Tibial artery (tissue), 4 donors: ENCODE data around the gene PITPNM3.

Source experiments
- DNase-seq, 2 donors: peaks; one replicate each; pipeline ENCODE4 v3.0.0-alpha.2; 2019
- H3K27ac ChIP-seq, 2 donors: fragments of 200-600 bp; sonication (generic) in 1 of 2; 1 replicate in 1 of 2; 2 replicates in 1 of 2; pipeline ENCODE4 v1.5.1; 2018 to 2019; ENCODE audit warnings: mild to moderate bottlenecking in 1 of 2
- H3K27me3 ChIP-seq, 2 donors: fragments of 200-600 bp; sonication (generic) in 1 of 2; one replicate each; pipeline versions ENCODE4 v1.5.1 to v1.6.0; 2016 to 2019
- H3K36me3 ChIP-seq, 3 donors: fragments of 200-600 bp; sonication (generic) in 2 of 3; one replicate each; pipeline ENCODE4 v1.5.1; 2016 to 2019; ENCODE audit warnings: mild to moderate bottlenecking in 2 of 3
- H3K4me1 ChIP-seq, 4 donors: fragments of 200-600 bp; sonication (generic) in 2 of 4; 1 replicate in 3 of 4; 2 replicates in 1 of 4; pipeline ENCODE4 v1.5.1; 2016 to 2019
- H3K4me3 ChIP-seq, 2 donors: fragments of 200-600 bp; sonication (generic) in 1 of 2; 1 replicate in 1 of 2; 2 replicates in 1 of 2; pipeline ENCODE4 v1.5.1; 2018 to 2019; ENCODE audit warnings: mild to moderate bottlenecking in 2 of 2
- H3K9me3 ChIP-seq, 3 donors: fragments of 200-600 bp; sonication (generic) in 1 of 3; one replicate each; pipeline ENCODE4 v1.5.1; 2016 to 2019
- CTCF ChIP-seq, 2 experiments: fragments of 200-600 bp in 1 of 2; fragments of 450-650 bp in 1 of 2; IDR thresholded peaks; one replicate each; pipeline ENCODE4 v1.5.1; 2017 to 2019; ENCODE audit warnings: antibody characterized with exemption in 2 of 2, mild to moderate bottlenecking in 1 of 2, moderate library complexity in 1 of 2
- intact Hi-C: fragments of 100-400 bp; cut with DNase I; formaldehyde crosslinking; loops from one replicate; pipeline ENCODE4 v1.15.0; 2023; ENCODE audit warnings: low total_unique reads

PITPNM3 gene

GRCh38 chr17:6437466-6437865 is 118.9 kb downstream of the PITPNM3 start:
- no peak for TF ChIP-seq CTCF (IDR thresholded peaks at IDR 0.05)
- no peak for DNase-seq
- Histone ChIP-seq H3K4me3 (no peak overlapping the region), H3K36me3 (no peaks in the 10 kb centered on the region), H3K4me1 (no peaks in the 10 kb centered on the region), H3K27ac (no peak overlapping the region), H3K27me3 (peaks cover 0 to 59% of the 10 kb centered on the region in 2 donors), H3K9me3 (no peaks in the 10 kb centered on the region)
- intact Hi-C loops, result no loop called here

- no peaks in the 10 kb centered on the region for H3K4me1 ChIP-seq
- H3K36me3 ChIP-seq, result no peaks in the 10 kb centered on the region
- peaks cover 0 to 2% (median 2%) of the 10 kb centered on the region in 3 donors for H3K9me3 ChIP-seq
- no peak overlapping the region for H3K4me3 ChIP-seq
- peaks cover 0 to 51% of the 10 kb centered on the region in 2 donors for H3K27me3 ChIP-seq
- DNase-seq, result peak in 1 of 2 donors; percentile 48
- no peak overlapping the region for H3K27ac ChIP-seq
- intact Hi-C loops, result no loop called here
- peak; percentile 62 to 82 for TF ChIP-seq CTCF (IDR thresholded peaks at IDR 0.05)
These were observed 120.4 kb downstream of the PITPNM3 start for GRCh38 chr17:6435968-6436367.

GRCh38 chr17:6435051-6435450 is 121.3 kb downstream of the PITPNM3 start, which contains the start of gene AIPL1:
TSS of gene AIPL1 (minus strand) at chr17:6435121. CDS start at chr17:6435104, 17 bp downstream.
- Histone ChIP-seq H3K9me3 (peaks cover 0 to 7% (median 5%) of the 10 kb centered on the region in 3 donors), H3K4me1 (no peaks in the 10 kb centered on the region), H3K27ac (no peak within 1 kb of the TSS), H3K27me3 (peaks cover 0 to 44% of the 10 kb centered on the region in 2 donors), H3K36me3 (no peaks in the 10 kb centered on the region), H3K4me3 (no peak within 1 kb of the TSS)
- TF ChIP-seq CTCF (IDR thresholded peaks at IDR 0.05), result no peak
- intact Hi-C loops, result no loop called here
- no peak for DNase-seq

DNA sequence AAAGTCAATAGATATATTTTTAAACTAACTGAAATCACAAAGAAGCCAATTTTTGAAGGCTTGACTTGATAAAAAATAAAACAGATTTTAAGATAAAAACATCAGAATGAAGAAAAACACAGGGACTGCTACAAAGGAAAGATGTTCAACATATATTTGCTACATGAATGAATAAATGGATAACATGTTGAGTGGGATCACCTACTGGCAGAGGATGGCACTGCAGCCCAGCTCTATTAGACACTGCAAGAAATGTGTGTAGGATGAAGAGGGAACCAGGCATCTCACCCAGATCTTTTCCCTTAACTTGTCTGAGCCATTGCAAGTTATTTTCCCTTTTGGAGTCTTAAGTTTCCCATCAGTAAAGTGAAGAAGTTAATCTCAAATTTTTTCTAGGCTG is 125.6 kb downstream of the PITPNM3 start:
- peaks cover 0 to 23% of the 10 kb centered on the region in 2 donors for H3K27me3 ChIP-seq
- H3K4me3 ChIP-seq, result no peak overlapping the region
- H3K36me3 ChIP-seq, result no peaks in the 10 kb centered on the region
- DNase-seq, result no peak
- intact Hi-C loops, result no loop called here
- peaks cover 0 to 7% (median 5%) of the 10 kb centered on the region in 3 donors for H3K9me3 ChIP-seq
- no peaks in the 10 kb centered on the region for H3K4me1 ChIP-seq
- no peak overlapping the region for H3K27ac ChIP-seq
- TF ChIP-seq CTCF (IDR thresholded peaks at IDR 0.05), result no peak

- Histone ChIP-seq H3K27ac (no peak overlapping the region), H3K36me3 (no peaks in the 10 kb centered on the region), H3K4me3 (no peak overlapping the region), H3K9me3 (peaks cover 0 to 7% (median 5%) of the 10 kb centered on the region in 3 donors), H3K4me1 (no peaks in the 10 kb centered on the region), H3K27me3 (peaks cover 0 to 17% of the 10 kb centered on the region in 2 donors)
- TF ChIP-seq CTCF (IDR thresholded peaks at IDR 0.05), result no peak
- DNase-seq, result no peak
- intact Hi-C loops, result no loop called here
These were observed 127.1 kb downstream of the PITPNM3 start for GRCh38 chr17:6429266-6429665.
